HepG2 (cell line): ENCODE measurements around the gene CTDSP2. TPM values are rescaled to one million over a fixed set of nuclear protein-coding genes. Genes with fewer than 3 reads are reported as not detected.

Source experiments
- ATRX ChIP-seq: sonication (generic); formaldehyde crosslinking; IDR thresholded peaks from 2 replicates; pipeline ENCODE4 v1.4.0; 2020; ENCODE audit warnings: missing genetic modification reagents, borderline replicate concordance
- CTCF ChIP-seq: sonication (generic); formaldehyde crosslinking; IDR thresholded peaks from 2 replicates; pipeline ENCODE4 v1.5.0; 2020; ENCODE audit warnings: mild to moderate bottlenecking, missing genetic modification reagents, moderate library complexity
- LCORL ChIP-seq, 2 experiments: fragments of 450-650 bp in 1 of 2; sonication (generic) in 1 of 2; formaldehyde crosslinking in 1 of 2; IDR thresholded peaks; 2 replicates each; pipeline versions ENCODE4 v1.5.0 to v1.6.1; 2017 to 2020; ENCODE audit warnings: antibody characterized with exemption in 1 of 2, missing genetic modification reagents in 1 of 2
- MAX ChIP-seq: IDR thresholded peaks from 2 replicates; pipeline ENCODE4 v1.6.1; 2012; ENCODE audit warnings: inconsistent platforms
- MED1 ChIP-seq: sonication (generic); formaldehyde crosslinking; IDR thresholded peaks from 2 replicates; pipeline ENCODE4 v1.4.0; 2020; ENCODE audit warnings: missing genetic modification reagents
- MTA1 ChIP-seq: sonication (generic); formaldehyde crosslinking; IDR thresholded peaks from 2 replicates; pipeline ENCODE4 v1.4.0; 2020; ENCODE audit warnings: missing genetic modification reagents, mild to moderate bottlenecking, borderline replicate concordance
- PAXIP1 ChIP-seq: sonication (generic); formaldehyde crosslinking; conservative IDR thresholded peaks from 2 replicates; pipeline ENCODE4 v1.4.0; 2020; ENCODE audit warnings: mild to moderate bottlenecking, missing genetic modification reagents, moderate library complexity
- PLSCR1 ChIP-seq: sonication (generic); formaldehyde crosslinking; IDR thresholded peaks from 2 replicates; pipeline ENCODE4 v1.5.0; 2020; ENCODE audit warnings: missing genetic modification reagents, mild to moderate bottlenecking, borderline replicate concordance
- POGZ ChIP-seq: sonication (generic); formaldehyde crosslinking; IDR thresholded peaks from 2 replicates; pipeline ENCODE4 v1.4.0; 2020; ENCODE audit warnings: mild to moderate bottlenecking, missing genetic modification reagents
- TGIF2 ChIP-seq: IDR thresholded peaks from 2 replicates; pipeline ENCODE4 v1.6.1; 2016; ENCODE audit warnings: control low read depth, missing compliant biosample characterization
- ZNF281 ChIP-seq: sonication (generic); formaldehyde crosslinking; IDR thresholded peaks from 2 replicates; pipeline ENCODE4 v1.4.0; 2020; ENCODE audit warnings: missing genetic modification reagents, borderline replicate concordance
- ZNF687 ChIP-seq: sonication (generic); formaldehyde crosslinking; IDR thresholded peaks from 2 replicates; pipeline ENCODE4 v1.5.1; 2020; ENCODE audit warnings: mild to moderate bottlenecking, missing genetic modification reagents, moderate library complexity
- ZSCAN22 ChIP-seq: sonication (generic); formaldehyde crosslinking; IDR thresholded peaks from 2 replicates; pipeline ENCODE4 v1.4.0; 2020; ENCODE audit warnings: mild to moderate bottlenecking, missing genetic modification reagents
- polyA plus RNA-seq, 8 experiments: library from polyadenylated mRNA; depleted of rRNA in 3 of 8; stranded (reverse) in 7 of 8; unstranded in 1 of 8; fragments of >200 nt; fragmentation: Illumina TruSeq in 4 of 8; extraction: Trizol in 4 of 8; gene quantifications; 2 replicates each; pipeline versions ENCODE4 v1.2.1 to v1.2.3, GENCODE V29; 2011 to 2016; ENCODE audit warnings: low read depth in 4 of 8, missing spikeins in 1 of 8, mixed read lengths in 1 of 8; ENCODE audit not compliant: insufficient read depth in 1 of 8
- total RNA-seq, 5 experiments: library from RNA; depleted of rRNA; stranded (reverse); fragments of >200 nt; fragmentation: Illumina TruSeq; extraction: Trizol; gene quantifications; 2 replicates each; pipeline ENCODE4 v1.2.3, GENCODE V29; 2016; ENCODE audit warnings: low read depth in 1 of 5

The CTDSP2 gene
- total and polyA plus RNA-seq, 2 of the 13 experiments (the other 11 are each of a cell fraction or from before 2014, with no cell fraction given) = 38.1 to 82.5 TPM

GRCh38 chr12:57852620-57853500 is 6.3 kb upstream of the CTDSP2 start (continued):
- no peak for TF ChIP-seq POGZ (CRISPR knock-in tag)
- 0 out of 2 replicates have a peak, but pooled peaks have one; percentile 8 for TF ChIP-seq MAX
- TF ChIP-seq PLSCR1 (CRISPR knock-in tag) = no peak
- peak; percentile 40 for TF ChIP-seq CTCF
- no peak for TF ChIP-seq TGIF2 (CRISPR knock-in tag)
- TF ChIP-seq ZNF281 (CRISPR knock-in tag) = peak; percentile 76; the same call in 1 of the 2 replicates
- peak; percentile 46; the same call in 1 of the 2 replicates for TF ChIP-seq ZNF687 (CRISPR knock-in tag)
- TF ChIP-seq LCORL (IDR thresholded peaks at IDR 0.05) = no peak
- no peak for TF ChIP-seq LCORL (CRISPR knock-in tag; IDR thresholded peaks at IDR 0.05)
- TF ChIP-seq MED1 (CRISPR knock-in tag) = no peak
- TF ChIP-seq MTA1 (CRISPR knock-in tag) = no peak
- no peak for TF ChIP-seq ZSCAN22 (CRISPR knock-in tag)
- TF ChIP-seq PAXIP1 (CRISPR knock-in tag) = 0 out of 2 replicates have a peak, but pooled peaks have one; percentile 17
- no peak for TF ChIP-seq ATRX (CRISPR knock-in tag)
